ENCODE results near the gene TMOD3.

Gene TMOD3

GRCh38 chr15:51814606-51815005 lies 14.8 kb upstream of the TMOD3 start:
- no peaks in the 10 kb centered on the region for H3K36me3 ChIP-seq (replicated peaks; ENCODE audit: low read depth, low read length)
- no peaks in the 10 kb centered on the region for H4K20me1 ChIP-seq (ENCODE audit: insufficient read depth, low read length)
- no peak overlapping the region for H3K27ac ChIP-seq (ENCODE audit: low read length)
- no peaks in the 10 kb centered on the region for H3K4me1 ChIP-seq (ENCODE audit: low read length)
- no peak overlapping the region for H2AFZ ChIP-seq (ENCODE audit: low read depth, low read length)
- H3K4me2 ChIP-seq (ENCODE audit: low read length): no peak overlapping the region
- no peaks in the 10 kb centered on the region for H3K9me3 ChIP-seq (ENCODE audit: insufficient read depth, low read length)
- TF ChIP-seq, protein P1, sequence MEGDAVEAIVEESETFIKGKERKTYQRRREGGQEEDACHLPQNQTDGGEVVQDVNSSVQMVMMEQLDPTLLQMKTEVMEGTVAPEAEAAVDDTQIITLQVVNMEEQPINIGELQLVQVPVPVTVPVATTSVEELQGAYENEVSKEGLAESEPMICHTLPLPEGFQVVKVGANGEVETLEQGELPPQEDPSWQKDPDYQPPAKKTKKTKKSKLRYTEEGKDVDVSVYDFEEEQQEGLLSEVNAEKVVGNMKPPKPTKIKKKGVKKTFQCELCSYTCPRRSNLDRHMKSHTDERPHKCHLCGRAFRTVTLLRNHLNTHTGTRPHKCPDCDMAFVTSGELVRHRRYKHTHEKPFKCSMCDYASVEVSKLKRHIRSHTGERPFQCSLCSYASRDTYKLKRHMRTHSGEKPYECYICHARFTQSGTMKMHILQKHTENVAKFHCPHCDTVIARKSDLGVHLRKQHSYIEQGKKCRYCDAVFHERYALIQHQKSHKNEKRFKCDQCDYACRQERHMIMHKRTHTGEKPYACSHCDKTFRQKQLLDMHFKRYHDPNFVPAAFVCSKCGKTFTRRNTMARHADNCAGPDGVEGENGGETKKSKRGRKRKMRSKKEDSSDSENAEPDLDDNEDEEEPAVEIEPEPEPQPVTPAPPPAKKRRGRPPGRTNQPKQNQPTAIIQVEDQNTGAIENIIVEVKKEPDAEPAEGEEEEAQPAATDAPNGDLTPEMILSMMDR (IDR thresholded peaks at IDR 0.05; ENCODE audit: low read depth, low read length): no peak
- TF ChIP-seq EZH2phosphoT487 (IDR thresholded peaks at IDR 0.05; ENCODE audit: low read depth): no peak
- H3K79me2 ChIP-seq (ENCODE audit: low read length): no peaks in the 10 kb centered on the region
- no peaks in the 10 kb centered on the region for H3K27me3 ChIP-seq (ENCODE audit: low read depth, low read length)
- no peak overlapping the region for H3K4me3 ChIP-seq (ENCODE audit: low read length)
- no peak overlapping the region for H3K9ac ChIP-seq (ENCODE audit: low read length)

GRCh38 chr15:51816611-51817010 lies 12.8 kb upstream of the TMOD3 start:
- no peak overlapping the region for H2AFZ ChIP-seq (ENCODE audit: low read depth, low read length)
- H3K9ac ChIP-seq (ENCODE audit: low read length): no peak overlapping the region
- no peaks in the 10 kb centered on the region for H3K79me2 ChIP-seq (ENCODE audit: low read length)
- no peak for TF ChIP-seq EZH2phosphoT487 (IDR thresholded peaks at IDR 0.05; ENCODE audit: low read depth)
- TF ChIP-seq, protein P1 (IDR thresholded peaks at IDR 0.05; ENCODE audit: low read depth, low read length): no peak
- H3K9me3 ChIP-seq (ENCODE audit: insufficient read depth, low read length): peaks cover 4% of the 10 kb centered on the region; the same call in 1 of the 2 replicates
- H3K36me3 ChIP-seq (replicated peaks; ENCODE audit: low read depth, low read length): no peaks in the 10 kb centered on the region
- H4K20me1 ChIP-seq (ENCODE audit: insufficient read depth, low read length): no peaks in the 10 kb centered on the region
- no peak overlapping the region for H3K27ac ChIP-seq (ENCODE audit: low read length)
- no peak overlapping the region for H3K4me3 ChIP-seq (ENCODE audit: low read length)
- H3K27me3 ChIP-seq (ENCODE audit: low read depth, low read length): no peaks in the 10 kb centered on the region
- no peaks in the 10 kb centered on the region for H3K4me1 ChIP-seq (ENCODE audit: low read length)
- H3K4me2 ChIP-seq (ENCODE audit: low read length): no peak overlapping the region

DNA sequence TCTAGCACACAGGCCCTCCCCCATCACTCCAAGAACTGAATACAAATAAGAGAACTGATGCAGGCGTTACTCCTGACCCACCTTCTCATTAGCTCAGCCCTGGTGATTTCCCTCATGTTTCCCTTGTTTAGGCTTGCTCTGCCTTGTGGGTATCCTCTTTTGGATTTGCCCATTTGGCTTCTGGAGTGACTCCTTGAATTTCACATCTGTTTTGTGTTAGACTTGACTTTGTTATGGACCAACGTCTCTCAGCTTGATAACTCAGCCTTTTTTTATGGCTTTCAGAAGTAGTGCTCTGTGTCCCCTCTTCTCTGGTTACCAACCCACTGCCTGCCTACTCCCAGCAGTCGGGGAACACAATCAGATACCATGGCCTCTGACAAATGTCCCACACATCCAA lies 11.3 kb upstream of the TMOD3 start:
- no peak for TF ChIP-seq EZH2phosphoT487 (IDR thresholded peaks at IDR 0.05; ENCODE audit: low read depth)
- TF ChIP-seq, protein P1 (IDR thresholded peaks at IDR 0.05; ENCODE audit: low read depth, low read length): no peak
- H3K4me2 ChIP-seq (ENCODE audit: low read length): no peak overlapping the region

DNA sequence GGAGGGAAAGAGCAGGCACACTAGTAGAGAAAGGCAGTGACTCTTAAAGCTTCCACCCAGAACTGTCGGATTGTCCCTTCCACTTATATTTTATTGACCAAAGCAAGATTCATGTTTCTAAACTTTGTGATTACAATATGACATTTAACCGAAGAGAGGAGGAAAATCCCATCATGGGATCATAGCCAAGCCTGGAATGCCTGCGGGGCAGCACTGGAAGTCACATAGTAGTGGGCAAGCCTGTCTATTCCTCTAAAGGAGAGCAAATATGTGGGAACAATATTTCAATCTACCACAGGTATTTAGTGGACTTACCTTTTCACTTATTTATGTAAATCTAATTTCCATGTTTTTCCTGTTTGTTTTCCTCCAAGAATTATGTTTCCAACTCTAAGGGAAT lies 3.8 kb upstream of the TMOD3 start:
- Histone ChIP-seq H3K79me2 (ENCODE audit: low read length) (peaks cover 12% of the 10 kb centered on the region), H3K27me3 (ENCODE audit: low read depth, low read length) (no peaks in the 10 kb centered on the region), H3K4me3 (ENCODE audit: low read length) (no peak overlapping the region), H3K27ac (ENCODE audit: low read length) (no peak overlapping the region), H4K20me1 (ENCODE audit: insufficient read depth, low read length) (no peaks in the 10 kb centered on the region; the same call in 1 of the 2 replicates), H2AFZ (ENCODE audit: low read depth, low read length) (no peak overlapping the region), H3K4me1 (ENCODE audit: low read length) (peaks cover 3% of the 10 kb centered on the region; the same call in 1 of the 2 replicates), H3K4me2 (ENCODE audit: low read length) (no peak overlapping the region), H3K9me3 (ENCODE audit: insufficient read depth, low read length) (peaks cover 5% of the 10 kb centered on the region; the same call in 1 of the 2 replicates), H3K9ac (ENCODE audit: low read length) (no peak overlapping the region), H3K36me3 (replicated peaks; ENCODE audit: low read depth, low read length) (no peaks in the 10 kb centered on the region)
- no peak for TF ChIP-seq EZH2phosphoT487 (IDR thresholded peaks at IDR 0.05; ENCODE audit: low read depth)
- TF ChIP-seq, protein P1 (IDR thresholded peaks at IDR 0.05; ENCODE audit: low read depth, low read length): no peak

More for the DNA sequence above, 11.3 kb upstream of the TMOD3 start:
- Histone ChIP-seq H3K4me1 (ENCODE audit: low read length) (no peaks in the 10 kb centered on the region), H3K27me3 (ENCODE audit: low read depth, low read length) (no peaks in the 10 kb centered on the region), H3K9ac (ENCODE audit: low read length) (no peak overlapping the region), H3K79me2 (ENCODE audit: low read length) (no peaks in the 10 kb centered on the region), H3K36me3 (replicated peaks; ENCODE audit: low read depth, low read length) (no peaks in the 10 kb centered on the region), H2AFZ (ENCODE audit: low read depth, low read length) (no peak overlapping the region), H4K20me1 (ENCODE audit: insufficient read depth, low read length) (no peaks in the 10 kb centered on the region), H3K27ac (ENCODE audit: low read length) (no peak overlapping the region), H3K4me3 (ENCODE audit: low read length) (no peak overlapping the region), H3K9me3 (ENCODE audit: insufficient read depth, low read length) (peaks cover 5% of the 10 kb centered on the region; the same call in 1 of the 2 replicates)
